Stimulated activated CD4-positive, alpha-beta T cell treated with anti-CD3 and anti-CD28 coated beads, Interleukin-12 subunit alpha, Interleukin-12 subunit beta, amount 100 ng/mL, for 24 hours (primary cell): ENCODE measurements around the gene GIGYF2.
"Not testable (repeated sequence)": the region's sequence is repeated elsewhere in the genome, so short reads cannot be mapped to it uniquely, and the experiment has no call there.

Experiments used
- DNase-seq, 2 experiments: peaks; one replicate each; pipeline ENCODE4 v3.0.0-alpha.2; 2020; ENCODE audit warnings: low read depth in 2 of 2

Gene GIGYF2

GRCh38 chr2:232892221-232892620 is 195.1 kb downstream of the GIGYF2 start:
- no peak for DNase-seq

GRCh38 chr2:232892843-232893242 is 195.7 kb downstream of the GIGYF2 start:
- no peak for DNase-seq

- DNase-seq = no peak
Measured at GRCh38 chr2:232893834-232894233, 196.7 kb downstream of the GIGYF2 start.

GRCh38 chr2:232894251-232894650 is 197.1 kb downstream of the GIGYF2 start:
- no peak for DNase-seq

GRCh38 chr2:232894746-232895145 is 197.6 kb downstream of the GIGYF2 start:
- DNase-seq = no peak

- DNase-seq = no peak
Measured at GRCh38 chr2:232896111-232896510, 199.0 kb downstream of the GIGYF2 start.

GRCh38 chr2:232896720-232897597 is 199.8 kb downstream of the GIGYF2 start:
- no peak for DNase-seq

- DNase-seq = peak in 1 of 2 experiments; percentile 52
Measured at GRCh38 chr2:232897598-232898408, 200.7 kb downstream of the GIGYF2 start.

- no peak for DNase-seq
Measured at GRCh38 chr2:232898592-232899543, 201.7 kb downstream of the GIGYF2 start.

GRCh38 chr2:232900811-232901735 is 203.9 kb downstream of the GIGYF2 start:
- no peak for DNase-seq

GRCh38 chr2:232901736-232902578 is 204.8 kb downstream of the GIGYF2 start:
- DNase-seq = peak in 1 of 2 experiments; percentile 40

- no peak for DNase-seq
Measured at GRCh38 chr2:232903989-232904388, 206.9 kb downstream of the GIGYF2 start.

GRCh38 chr2:232906867-232907717 is 210.0 kb downstream of the GIGYF2 start:
- DNase-seq = not testable (repeated sequence)

GRCh38 chr2:232907718-232908085 is 210.6 kb downstream of the GIGYF2 start:
- DNase-seq = not testable (repeated sequence)

- no peak for DNase-seq
Measured at GRCh38 chr2:232908695-232909094, 211.6 kb downstream of the GIGYF2 start.
